Measurements from ENCODE around the gene KSR1. TPM values are rescaled to one million over a fixed set of nuclear protein-coding genes. Genes with fewer than 3 reads are reported as not detected.

Gene KSR1
- total RNA-seq, 1 experiment from 2014 or later: 88.9 TPM

DNA sequence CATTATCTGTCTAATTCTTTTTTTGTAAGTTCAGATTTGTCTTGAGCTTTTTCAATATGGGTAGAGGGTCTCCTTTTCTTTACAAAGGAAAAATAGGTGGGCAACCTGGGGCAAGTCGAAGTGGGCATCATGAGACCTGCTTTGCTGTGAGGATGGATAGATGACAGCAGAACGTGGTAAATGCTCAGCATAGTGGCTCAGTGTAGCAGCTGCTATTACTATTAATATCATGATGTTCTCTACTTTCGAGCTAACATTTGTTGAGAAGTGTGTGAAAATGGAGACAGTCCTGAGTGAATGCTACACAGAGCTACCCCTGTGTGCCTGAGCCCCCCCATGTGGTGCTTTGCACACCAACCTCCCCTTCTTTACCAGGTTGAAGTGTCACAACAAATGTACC, 135.7 kb downstream of the KSR1 start:
- ChIA-PET CTCF (interaction anchor here (0.9 to 1.8 kb wide), 3 partner anchors 15 to 136 kb away, joined by 3 to 8 read pairs (median 6); partner anchors contain the start of gene KSR1), POLR2A (no interaction called here)
- BruUV-seq (replicated peaks): no TSS peak
- DNase-seq: no peak
- peaks cover 4% of the 10 kb centered on the region for H3K36me3 Mint-ChIP-seq (ENCODE audit: insufficient read depth, unreplicated experiment)
- no peak overlapping the region for H3K27ac Mint-ChIP-seq (ENCODE audit: unreplicated experiment)
- TF ChIP-seq CTCF (IDR thresholded peaks at IDR 0.05; ENCODE audit: insufficient read depth in 1 of 2, low read depth in 1 of 2, low read length in 1 of 2, severe bottlenecking in 1 of 2, unreplicated experiment in 1 of 2): no peak
- Histone ChIP-seq H3K36me3 (ENCODE audit: control insufficient read depth, insufficient read depth, low read length) (no peaks in the 10 kb centered on the region), H3K4me1 (no peaks in the 10 kb centered on the region; the same call in 1 of the 2 replicates), H3K27me3 (replicated peaks; ENCODE audit: control insufficient read depth, insufficient read depth, low read length) (no peaks in the 10 kb centered on the region), H3K9me3 (no peaks in the 10 kb centered on the region), H3K4me3 (ENCODE audit: low read depth, low read length) (no peak overlapping the region)
- intact Hi-C loops (cut with micrococcal nuclease; ENCODE audit: unreplicated experiment): no loop called here
- H3K9me3 Mint-ChIP-seq (ENCODE audit: unreplicated experiment): no peaks in the 10 kb centered on the region
- H3K4me3 Mint-ChIP-seq (ENCODE audit: unreplicated experiment): no peak overlapping the region
- no peaks in the 10 kb centered on the region for H3K4me1 Mint-ChIP-seq (ENCODE audit: low read depth, unreplicated experiment)
- no peaks in the 10 kb centered on the region for H3K27me3 Mint-ChIP-seq (ENCODE audit: insufficient read depth, unreplicated experiment)

- Histone ChIP-seq H3K4me3 (ENCODE audit: low read depth, low read length) (no peak overlapping the region), H3K4me1 (no peaks in the 10 kb centered on the region; the same call in 1 of the 2 replicates), H3K27me3 (replicated peaks; ENCODE audit: control insufficient read depth, insufficient read depth, low read length) (no peaks in the 10 kb centered on the region), H3K9me3 (no peaks in the 10 kb centered on the region), H3K36me3 (ENCODE audit: control insufficient read depth, insufficient read depth, low read length) (peaks cover 2% of the 10 kb centered on the region; the same call in 1 of the 2 replicates)
- no TSS peak for BruUV-seq (replicated peaks)
- peak in 1 of 2 experiments; percentile 55 for TF ChIP-seq CTCF (IDR thresholded peaks at IDR 0.05; ENCODE audit: insufficient read depth in 1 of 2, low read depth in 1 of 2, low read length in 1 of 2, severe bottlenecking in 1 of 2, unreplicated experiment in 1 of 2)
- ChIA-PET POLR2A (interaction anchor here (0.5 kb wide), 1 partner anchor 29 kb away, joined by 3 read pairs; no protein-coding TSS in a partner anchor), CTCF (interaction anchor here (0.7 to 2.0 kb wide), 4 partner anchors 39 to 138 kb away, joined by 3 to 11 read pairs (median 6); partner anchors contain the start of gene KSR1)
- Mint-ChIP-seq H3K4me3 (ENCODE audit: unreplicated experiment) (no peak overlapping the region), H3K9me3 (ENCODE audit: unreplicated experiment) (no peaks in the 10 kb centered on the region), H3K27ac (ENCODE audit: unreplicated experiment) (no peak overlapping the region), H3K36me3 (ENCODE audit: insufficient read depth, unreplicated experiment) (peaks cover 5% of the 10 kb centered on the region), H3K27me3 (ENCODE audit: insufficient read depth, unreplicated experiment) (no peaks in the 10 kb centered on the region), H3K4me1 (ENCODE audit: low read depth, unreplicated experiment) (no peaks in the 10 kb centered on the region)
- DNase-seq: peak in 1 of 2 experiments; percentile 55
- intact Hi-C loops (cut with micrococcal nuclease; ENCODE audit: unreplicated experiment): loop anchor here (1.0 kb wide), 1 partner anchor 24 kb away; no protein-coding TSS in a partner anchor
Measured at GRCh38 chr17:27593232-27593856, 137.1 kb downstream of the KSR1 start.

GRCh38 chr17:27593857-27594255, 137.6 kb downstream of the KSR1 start:
- Histone ChIP-seq H3K27me3 (replicated peaks; ENCODE audit: control insufficient read depth, insufficient read depth, low read length) (no peaks in the 10 kb centered on the region), H3K4me3 (ENCODE audit: low read depth, low read length) (no peak overlapping the region), H3K4me1 (no peaks in the 10 kb centered on the region; the same call in 1 of the 2 replicates), H3K36me3 (ENCODE audit: control insufficient read depth, insufficient read depth, low read length) (peaks cover 2% of the 10 kb centered on the region; the same call in 1 of the 2 replicates), H3K9me3 (no peaks in the 10 kb centered on the region)
- Mint-ChIP-seq H3K27me3 (ENCODE audit: insufficient read depth, unreplicated experiment) (no peaks in the 10 kb centered on the region), H3K4me1 (ENCODE audit: low read depth, unreplicated experiment) (no peaks in the 10 kb centered on the region), H3K36me3 (ENCODE audit: insufficient read depth, unreplicated experiment) (peaks cover 10% of the 10 kb centered on the region), H3K27ac (ENCODE audit: unreplicated experiment) (no peak overlapping the region), H3K9me3 (ENCODE audit: unreplicated experiment) (no peaks in the 10 kb centered on the region), H3K4me3 (ENCODE audit: unreplicated experiment) (no peak overlapping the region)
- intact Hi-C loops (cut with micrococcal nuclease; ENCODE audit: unreplicated experiment): loop anchor here (1.0 kb wide), 1 partner anchor 25 kb away; no protein-coding TSS in a partner anchor
- ChIA-PET CTCF (interaction anchor here (0.7 to 2.0 kb wide), 6 partner anchors 38 to 138 kb away, joined by 3 to 11 read pairs (median 3); partner anchors contain the start of gene KSR1), POLR2A (no interaction called here)
- no TSS peak for BruUV-seq (replicated peaks)
- DNase-seq: no peak
- TF ChIP-seq CTCF (IDR thresholded peaks at IDR 0.05; ENCODE audit: insufficient read depth in 1 of 2, low read depth in 1 of 2, low read length in 1 of 2, severe bottlenecking in 1 of 2, unreplicated experiment in 1 of 2): no peak

Data from Caco-2 (cell line).